ENCODE measurements around the gene RPS13. TPM values are rescaled to one million over a fixed set of nuclear protein-coding genes. Genes with fewer than 3 reads are reported as not detected.
A peak's percentile ranks its signal among the peaks of the same experiment; 100 is the strongest.
"Not testable (repeated sequence)": the region's sequence is repeated elsewhere in the genome, so short reads cannot be mapped to it uniquely, and the experiment has no call there.

The RPS13 gene
- total RNA-seq, 1 donor from 2014 or later: 966 TPM

- TF ChIP-seq CTCF (IDR thresholded peaks at IDR 0.05; ENCODE audit: unreplicated experiment): no peak
- Mint-ChIP-seq H3K36me3 (ENCODE audit: insufficient read depth) (peaks cover 22% of the 10 kb centered on the region), H3K9me3 (ENCODE audit: low read depth) (no peaks in the 10 kb centered on the region), H3K27ac (no peak overlapping the region), H3K27me3 (no peaks in the 10 kb centered on the region), H3K4me3 (ENCODE audit: low read depth) (no peak overlapping the region), H3K4me1 (ENCODE audit: low read depth) (no peaks in the 10 kb centered on the region)
- no peak for DNase-seq (ENCODE audit: low spot score, unreplicated experiment)
These were observed 25.0 kb upstream of the RPS13 start for GRCh38 chr11:17102462-17102861.

- Mint-ChIP-seq H3K27me3 (no peaks in the 10 kb centered on the region), H3K27ac (peak overlapping the region; percentile 56), H3K36me3 (ENCODE audit: insufficient read depth) (peaks cover 21% of the 10 kb centered on the region), H3K4me1 (ENCODE audit: low read depth) (no peaks in the 10 kb centered on the region), H3K4me3 (ENCODE audit: low read depth) (no peak overlapping the region), H3K9me3 (ENCODE audit: low read depth) (no peaks in the 10 kb centered on the region)
- DNase-seq (ENCODE audit: low spot score, unreplicated experiment): no peak
- no peak for TF ChIP-seq CTCF (IDR thresholded peaks at IDR 0.05; ENCODE audit: unreplicated experiment)
These were observed 21.2 kb upstream of the RPS13 start for GRCh38 chr11:17098658-17099057.

DNA sequence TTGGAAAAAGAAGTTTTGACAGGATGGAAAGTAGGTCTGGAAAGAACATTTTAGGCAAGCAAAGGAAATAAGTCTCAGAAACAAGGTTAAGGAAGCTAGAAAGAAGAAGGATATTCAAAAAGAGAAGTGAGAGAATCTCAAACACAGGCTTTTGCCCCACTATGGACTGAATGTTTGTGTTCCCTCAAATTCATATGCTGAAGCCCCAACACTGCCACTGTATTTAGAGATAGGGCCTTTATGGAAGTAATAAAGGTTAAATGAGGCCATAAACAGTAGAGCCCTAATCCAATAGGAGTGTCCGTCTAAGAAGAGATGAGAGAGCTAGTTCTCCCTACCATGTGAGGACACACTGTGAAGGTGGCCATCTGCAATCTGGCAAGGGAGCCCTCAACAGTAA lies 20.6 kb upstream of the RPS13 start:
- no peak for DNase-seq (ENCODE audit: low spot score, unreplicated experiment)
- Mint-ChIP-seq H3K27me3 (no peaks in the 10 kb centered on the region), H3K36me3 (ENCODE audit: insufficient read depth) (peaks cover 19% of the 10 kb centered on the region), H3K4me1 (ENCODE audit: low read depth) (no peaks in the 10 kb centered on the region), H3K27ac (no peak overlapping the region), H3K9me3 (ENCODE audit: low read depth) (no peaks in the 10 kb centered on the region), H3K4me3 (ENCODE audit: low read depth) (no peak overlapping the region)
- TF ChIP-seq CTCF (IDR thresholded peaks at IDR 0.05; ENCODE audit: unreplicated experiment): no peak

- peak overlapping the region; percentile 78 for H3K27ac Mint-ChIP-seq
These were observed 8.5 kb upstream of the RPS13 start for GRCh38 chr11:17085976-17086375.

DNA sequence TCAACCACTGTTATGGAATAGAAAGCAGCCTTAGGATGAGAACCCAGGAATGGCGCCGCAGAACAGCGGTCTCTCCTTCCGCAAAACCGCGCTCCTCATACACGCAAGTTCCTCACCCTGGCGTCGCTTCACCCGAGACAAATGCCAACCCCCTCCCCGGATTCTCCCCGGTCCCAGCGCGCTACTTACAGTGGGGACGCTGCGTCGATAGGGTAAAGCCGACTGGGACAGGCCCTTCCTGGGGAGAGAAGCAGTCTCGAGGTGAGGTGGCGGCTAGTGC lies 287 bp downstream of the RPS13 start:
- Mint-ChIP-seq H3K27me3 (no peaks in the 10 kb centered on the region), H3K4me1 (ENCODE audit: low read depth) (peaks cover 20% of the 10 kb centered on the region), H3K4me3 (ENCODE audit: low read depth) (peak overlapping the region; percentile 99), H3K9me3 (ENCODE audit: low read depth) (no peaks in the 10 kb centered on the region), H3K27ac (peak overlapping the region; percentile 98), H3K36me3 (ENCODE audit: insufficient read depth) (peaks cover 19% of the 10 kb centered on the region)
- no peak for TF ChIP-seq CTCF (IDR thresholded peaks at IDR 0.05; ENCODE audit: unreplicated experiment)
- no peak for DNase-seq (ENCODE audit: low spot score, unreplicated experiment)

More at GRCh38 chr11:17085976-17086375, 8.5 kb upstream of the RPS13 start:
- H3K27me3 Mint-ChIP-seq; DNase-seq (ENCODE audit: low spot score, unreplicated experiment); H3K4me3 Mint-ChIP-seq (ENCODE audit: low read depth); H3K9me3 Mint-ChIP-seq (ENCODE audit: low read depth): not testable (repeated sequence)
- H3K4me1 Mint-ChIP-seq (ENCODE audit: low read depth): peaks cover 12% of the 10 kb centered on the region
- H3K36me3 Mint-ChIP-seq (ENCODE audit: insufficient read depth): peaks cover 21% of the 10 kb centered on the region

GRCh38 chr11:17076517-17077239 lies 789 bp downstream of the RPS13 start:
- Mint-ChIP-seq H3K4me3 (ENCODE audit: low read depth) (peak overlapping the region; percentile 99), H3K4me1 (ENCODE audit: low read depth) (peaks cover 20% of the 10 kb centered on the region), H3K36me3 (ENCODE audit: insufficient read depth) (peaks cover 19% of the 10 kb centered on the region), H3K27ac (peak overlapping the region; percentile 98), H3K27me3 (no peaks in the 10 kb centered on the region), H3K9me3 (ENCODE audit: low read depth) (no peaks in the 10 kb centered on the region)
- TF ChIP-seq CTCF (IDR thresholded peaks at IDR 0.05; ENCODE audit: unreplicated experiment): no peak
- no peak for DNase-seq (ENCODE audit: low spot score, unreplicated experiment)
